GM13977 (cell line): ENCODE results near the gene OBSCN.

Experiments used
- DNase-seq: peaks from one replicate; pipeline ENCODE4 v3.0.0; 2012; ENCODE audit warnings: low spot score
- in situ Hi-C: fragments of 300-500 bp; cut with MboI; formaldehyde crosslinking; loops from one replicate; pipeline ENCODE4 v1.12.0; 2022; ENCODE audit warnings: low sequenced_read_pairs, low pct_unique_long_range_greater_than_20kb, mixed read lengths, inconsistent platforms; ENCODE audit not compliant: unreplicated experiment
- TF ChIP-seq, protein P1 (sequence below): IDR thresholded peaks from 2 replicates; pipeline ENCODE4 v1.5.1; 2012; ENCODE audit warnings: mild to moderate bottlenecking, control low read depth; ENCODE audit not compliant: insufficient read depth; ENCODE audit errors: extremely low read depth, missing control alignments

OBSCN gene

DNA sequence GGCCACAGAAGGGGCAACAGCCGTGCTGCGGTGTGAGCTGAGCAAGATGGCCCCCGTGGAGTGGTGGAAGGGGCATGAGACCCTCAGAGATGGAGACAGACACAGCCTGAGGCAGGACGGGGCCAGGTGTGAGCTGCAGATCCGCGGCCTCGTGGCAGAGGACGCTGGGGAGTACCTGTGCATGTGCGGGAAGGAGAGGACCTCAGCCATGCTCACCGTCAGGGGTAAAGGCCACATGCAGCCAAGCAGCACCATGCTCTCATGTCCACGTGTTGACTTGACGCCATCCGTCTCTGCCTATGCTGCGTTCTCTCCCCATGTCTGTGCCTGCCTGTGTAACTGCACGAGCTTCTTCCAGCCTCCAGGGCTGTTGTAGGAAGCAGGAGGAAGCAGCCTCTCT, 85.5 kb downstream of the OBSCN start:
- in situ Hi-C loops: no loop called here
- TF ChIP-seq, protein P1, sequence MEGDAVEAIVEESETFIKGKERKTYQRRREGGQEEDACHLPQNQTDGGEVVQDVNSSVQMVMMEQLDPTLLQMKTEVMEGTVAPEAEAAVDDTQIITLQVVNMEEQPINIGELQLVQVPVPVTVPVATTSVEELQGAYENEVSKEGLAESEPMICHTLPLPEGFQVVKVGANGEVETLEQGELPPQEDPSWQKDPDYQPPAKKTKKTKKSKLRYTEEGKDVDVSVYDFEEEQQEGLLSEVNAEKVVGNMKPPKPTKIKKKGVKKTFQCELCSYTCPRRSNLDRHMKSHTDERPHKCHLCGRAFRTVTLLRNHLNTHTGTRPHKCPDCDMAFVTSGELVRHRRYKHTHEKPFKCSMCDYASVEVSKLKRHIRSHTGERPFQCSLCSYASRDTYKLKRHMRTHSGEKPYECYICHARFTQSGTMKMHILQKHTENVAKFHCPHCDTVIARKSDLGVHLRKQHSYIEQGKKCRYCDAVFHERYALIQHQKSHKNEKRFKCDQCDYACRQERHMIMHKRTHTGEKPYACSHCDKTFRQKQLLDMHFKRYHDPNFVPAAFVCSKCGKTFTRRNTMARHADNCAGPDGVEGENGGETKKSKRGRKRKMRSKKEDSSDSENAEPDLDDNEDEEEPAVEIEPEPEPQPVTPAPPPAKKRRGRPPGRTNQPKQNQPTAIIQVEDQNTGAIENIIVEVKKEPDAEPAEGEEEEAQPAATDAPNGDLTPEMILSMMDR: no peak
- no peak for DNase-seq

DNA sequence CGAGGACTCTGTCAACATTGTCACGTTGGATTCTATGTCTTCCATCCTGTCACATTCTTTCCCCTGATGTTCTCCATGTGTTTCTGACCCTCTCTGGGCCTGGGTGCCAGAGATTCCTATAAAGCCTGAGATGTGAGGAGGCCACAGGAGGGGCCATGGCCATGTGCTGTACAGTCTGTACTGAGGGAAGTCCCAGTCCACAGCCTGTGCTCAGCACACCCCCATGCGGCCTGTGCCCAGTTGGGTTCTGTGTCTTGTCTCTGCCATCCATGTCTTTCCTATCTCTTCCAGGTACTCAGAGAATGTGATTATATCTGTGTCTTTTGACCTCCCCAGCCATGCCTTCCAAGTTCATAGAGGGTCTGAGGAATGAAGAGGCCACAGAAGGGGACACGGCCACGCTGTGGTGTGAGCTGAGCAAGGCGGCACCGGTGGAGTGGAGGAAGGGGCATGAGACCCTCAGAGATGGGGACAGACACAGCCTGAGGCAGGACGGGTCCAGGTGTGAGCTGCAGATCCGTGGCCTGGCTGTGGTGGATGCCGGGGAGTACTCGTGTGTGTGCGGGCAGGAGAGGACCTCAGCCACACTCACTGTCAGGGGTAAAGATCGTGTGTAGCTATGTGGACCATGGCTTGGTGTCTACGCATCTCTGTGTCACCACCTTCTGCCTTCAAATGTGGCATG, 86.1 kb downstream of the OBSCN start:
- in situ Hi-C loops: no loop called here
- DNase-seq: no peak
- TF ChIP-seq, protein P1: no peak

DNA sequence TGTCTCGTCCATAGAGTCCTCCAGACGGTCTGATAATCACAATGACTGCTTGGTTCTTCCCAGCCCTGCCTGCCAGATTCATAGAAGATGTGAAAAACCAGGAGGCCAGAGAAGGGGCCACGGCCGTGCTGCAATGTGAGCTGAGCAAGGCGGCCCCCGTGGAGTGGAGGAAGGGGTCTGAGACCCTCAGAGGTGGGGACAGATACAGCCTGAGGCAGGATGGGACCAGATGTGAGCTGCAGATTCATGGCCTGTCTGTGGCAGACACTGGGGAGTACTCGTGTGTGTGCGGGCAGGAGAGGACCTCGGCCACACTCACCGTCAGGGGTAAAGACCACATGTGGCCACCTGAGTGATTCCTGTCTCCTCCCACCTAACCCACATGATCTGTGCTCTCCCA, 86.9 kb downstream of the OBSCN start:
- TF ChIP-seq, protein P1: no peak
- in situ Hi-C loops: no loop called here
- no peak for DNase-seq

DNA sequence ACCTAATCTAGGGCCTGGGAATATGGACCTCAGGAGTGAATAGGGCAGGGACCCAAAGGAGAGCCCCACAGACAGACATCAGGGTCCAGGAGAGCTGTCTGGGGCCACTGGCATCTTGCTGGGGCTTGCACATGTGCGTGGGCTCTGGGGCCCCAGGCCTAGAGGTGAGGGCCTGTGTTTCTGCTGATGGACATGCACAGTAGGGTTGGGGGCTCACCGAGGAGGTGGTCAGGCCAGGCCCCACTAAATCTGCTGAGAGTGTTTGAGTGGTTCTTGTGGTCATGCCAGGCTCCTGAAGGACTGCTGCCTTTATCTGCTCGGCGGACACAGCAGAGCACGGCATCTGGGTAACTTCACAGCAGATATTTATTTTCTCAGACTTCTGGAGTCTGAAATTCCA, 87.4 kb downstream of the OBSCN start:
- TF ChIP-seq, protein P1: no peak
- in situ Hi-C loops: no loop called here
- DNase-seq: no peak

DNA sequence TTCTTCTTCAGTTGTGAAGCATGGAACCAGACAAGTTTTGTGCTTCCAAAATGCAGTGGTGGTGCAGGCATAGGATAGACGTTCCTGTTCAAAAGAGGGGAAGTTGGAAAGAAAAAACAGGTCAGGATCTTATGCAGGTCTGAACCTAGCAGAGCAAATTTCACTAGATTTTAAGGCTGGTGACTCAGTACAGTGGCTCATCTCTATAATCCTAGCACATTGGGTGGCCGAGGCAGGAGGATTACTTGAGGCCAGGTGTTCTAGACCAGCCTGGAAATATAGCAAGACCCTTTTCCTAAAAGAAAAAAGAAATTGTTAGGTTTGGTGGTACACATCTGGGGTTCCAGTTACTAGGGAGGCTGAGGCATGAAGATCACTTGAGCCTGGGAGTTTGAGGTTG, 88.1 kb downstream of the OBSCN start:
- TF ChIP-seq, protein P1: no peak
- DNase-seq: no peak
- in situ Hi-C loops: no loop called here

DNA sequence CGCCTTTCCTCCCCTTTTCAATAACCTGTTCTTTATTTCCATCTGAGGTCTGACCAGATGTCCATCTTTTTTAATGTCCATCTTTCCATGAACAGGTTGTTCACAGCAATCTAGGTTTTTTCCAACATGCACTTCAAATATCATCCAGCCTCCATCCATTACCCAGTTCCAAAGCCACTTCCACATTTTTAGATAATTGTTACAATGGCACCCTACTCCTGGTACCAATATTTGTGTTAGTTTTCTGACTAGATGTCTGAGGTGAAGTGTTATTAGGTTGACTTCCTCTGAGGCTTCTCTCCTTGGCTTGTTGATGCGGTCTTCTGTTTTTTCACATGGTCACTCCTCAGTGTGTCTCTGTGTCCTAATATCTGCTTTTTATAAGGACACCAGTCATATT, 89.4 kb downstream of the OBSCN start:
- no peak for DNase-seq
- TF ChIP-seq, protein P1: no peak
- in situ Hi-C loops: no loop called here
